Prostate gland (tissue), 2 donors: Measurements from ENCODE around the gene RABGAP1L.

Experiments used
- POLR2A ChIP-seq: fragments of 450-650 bp; IDR thresholded peaks from one replicate; pipeline ENCODE4 v1.6.1; 2016; ENCODE audit warnings: antibody characterized with exemption, mild to moderate bottlenecking
- TF ChIP-seq, protein P1 (sequence below), 4 experiments: fragments of 200-600 bp in 2 of 4; fragments of 450-650 bp in 2 of 4; sonication (generic) in 2 of 4; IDR thresholded peaks; 1 replicate in 3 of 4; 2 replicates in 1 of 4; pipeline ENCODE4 v1.5.1; 2016 to 2019; ENCODE audit warnings: antibody characterized with exemption in 4 of 4, mild to moderate bottlenecking in 2 of 4, moderate library complexity in 2 of 4

DNA sequence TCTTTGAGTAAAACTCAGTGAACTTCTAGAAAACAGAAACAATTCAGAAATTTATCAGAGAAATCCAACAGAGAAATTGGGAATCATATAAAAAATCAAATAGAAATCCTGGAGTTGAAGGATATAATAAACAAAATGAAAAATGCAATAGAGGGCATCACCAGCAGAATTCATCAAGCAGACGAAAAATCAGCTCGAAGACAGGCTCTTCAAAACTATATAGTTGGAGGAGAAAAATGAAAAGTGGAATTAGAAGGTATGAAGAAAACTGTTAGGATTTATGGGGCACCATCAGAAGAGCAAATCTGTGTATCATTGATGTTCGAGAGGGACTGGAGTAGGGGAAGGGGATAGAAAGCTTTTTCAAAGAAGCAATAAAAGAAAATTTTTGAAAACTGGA lies 167.0 kb downstream of the RABGAP1L start:
- TF ChIP-seq, protein P1, sequence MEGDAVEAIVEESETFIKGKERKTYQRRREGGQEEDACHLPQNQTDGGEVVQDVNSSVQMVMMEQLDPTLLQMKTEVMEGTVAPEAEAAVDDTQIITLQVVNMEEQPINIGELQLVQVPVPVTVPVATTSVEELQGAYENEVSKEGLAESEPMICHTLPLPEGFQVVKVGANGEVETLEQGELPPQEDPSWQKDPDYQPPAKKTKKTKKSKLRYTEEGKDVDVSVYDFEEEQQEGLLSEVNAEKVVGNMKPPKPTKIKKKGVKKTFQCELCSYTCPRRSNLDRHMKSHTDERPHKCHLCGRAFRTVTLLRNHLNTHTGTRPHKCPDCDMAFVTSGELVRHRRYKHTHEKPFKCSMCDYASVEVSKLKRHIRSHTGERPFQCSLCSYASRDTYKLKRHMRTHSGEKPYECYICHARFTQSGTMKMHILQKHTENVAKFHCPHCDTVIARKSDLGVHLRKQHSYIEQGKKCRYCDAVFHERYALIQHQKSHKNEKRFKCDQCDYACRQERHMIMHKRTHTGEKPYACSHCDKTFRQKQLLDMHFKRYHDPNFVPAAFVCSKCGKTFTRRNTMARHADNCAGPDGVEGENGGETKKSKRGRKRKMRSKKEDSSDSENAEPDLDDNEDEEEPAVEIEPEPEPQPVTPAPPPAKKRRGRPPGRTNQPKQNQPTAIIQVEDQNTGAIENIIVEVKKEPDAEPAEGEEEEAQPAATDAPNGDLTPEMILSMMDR (IDR thresholded peaks at IDR 0.05) = no peak
- TF ChIP-seq POLR2A = no peak
